Choroid plexus epithelial cell (primary cell): ENCODE results near the gene PKLR.
"Not testable (repeated sequence)": the region's sequence is repeated elsewhere in the genome, so short reads cannot be mapped to it uniquely, and the experiment has no call there.

Experiments used
- DNase-seq: peaks from one replicate; pipeline ENCODE4 v3.0.0-alpha.2; 2010; ENCODE audit warnings: low read depth
- H3K4me3 ChIP-seq: 2 replicates; pipeline ENCODE4 v1.5.1; 2011; ENCODE audit warnings: low read depth, mild to moderate bottlenecking, control low read depth, low read length, moderate library complexity
- TF ChIP-seq, protein P1 (sequence below): conservative IDR thresholded peaks from 2 replicates; pipeline ENCODE4 v1.5.1; 2011; ENCODE audit warnings: low read depth, mild to moderate bottlenecking, control low read depth, inconsistent platforms, low read length, moderate library complexity

Gene PKLR

DNA sequence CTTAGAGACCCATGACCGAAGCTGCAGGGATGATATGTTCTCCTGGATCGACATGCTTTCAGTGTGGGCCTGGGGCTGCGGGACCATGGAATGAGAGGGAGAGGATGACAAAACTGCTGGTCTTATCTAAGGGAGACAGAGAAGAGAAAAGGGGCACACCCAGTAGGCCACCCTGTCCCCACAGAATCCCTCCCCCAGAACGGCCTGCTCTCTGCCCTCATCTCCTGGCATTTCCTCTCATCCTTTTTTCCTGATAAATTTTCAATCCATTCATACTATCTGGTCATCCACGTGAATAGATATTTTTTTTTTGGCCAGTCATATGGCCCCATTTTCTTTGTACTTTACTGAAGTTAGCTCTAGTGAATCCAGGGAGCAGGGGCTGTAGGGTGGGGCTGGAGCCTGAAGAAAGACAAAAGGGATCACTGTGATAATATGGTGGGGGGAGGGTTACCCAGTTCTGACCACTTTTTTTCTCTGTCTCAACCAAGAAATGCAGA is at the start of gene PKLR:
PKLR (minus strand) TSS at position 97 of the 500 bp plus-strand sequence; CDS start at position 54, 43 bp downstream.
- TF ChIP-seq, protein P1, sequence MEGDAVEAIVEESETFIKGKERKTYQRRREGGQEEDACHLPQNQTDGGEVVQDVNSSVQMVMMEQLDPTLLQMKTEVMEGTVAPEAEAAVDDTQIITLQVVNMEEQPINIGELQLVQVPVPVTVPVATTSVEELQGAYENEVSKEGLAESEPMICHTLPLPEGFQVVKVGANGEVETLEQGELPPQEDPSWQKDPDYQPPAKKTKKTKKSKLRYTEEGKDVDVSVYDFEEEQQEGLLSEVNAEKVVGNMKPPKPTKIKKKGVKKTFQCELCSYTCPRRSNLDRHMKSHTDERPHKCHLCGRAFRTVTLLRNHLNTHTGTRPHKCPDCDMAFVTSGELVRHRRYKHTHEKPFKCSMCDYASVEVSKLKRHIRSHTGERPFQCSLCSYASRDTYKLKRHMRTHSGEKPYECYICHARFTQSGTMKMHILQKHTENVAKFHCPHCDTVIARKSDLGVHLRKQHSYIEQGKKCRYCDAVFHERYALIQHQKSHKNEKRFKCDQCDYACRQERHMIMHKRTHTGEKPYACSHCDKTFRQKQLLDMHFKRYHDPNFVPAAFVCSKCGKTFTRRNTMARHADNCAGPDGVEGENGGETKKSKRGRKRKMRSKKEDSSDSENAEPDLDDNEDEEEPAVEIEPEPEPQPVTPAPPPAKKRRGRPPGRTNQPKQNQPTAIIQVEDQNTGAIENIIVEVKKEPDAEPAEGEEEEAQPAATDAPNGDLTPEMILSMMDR, result no peak
- no peak for DNase-seq
- H3K4me3 ChIP-seq, result no peak within 1 kb of the TSS

DNA sequence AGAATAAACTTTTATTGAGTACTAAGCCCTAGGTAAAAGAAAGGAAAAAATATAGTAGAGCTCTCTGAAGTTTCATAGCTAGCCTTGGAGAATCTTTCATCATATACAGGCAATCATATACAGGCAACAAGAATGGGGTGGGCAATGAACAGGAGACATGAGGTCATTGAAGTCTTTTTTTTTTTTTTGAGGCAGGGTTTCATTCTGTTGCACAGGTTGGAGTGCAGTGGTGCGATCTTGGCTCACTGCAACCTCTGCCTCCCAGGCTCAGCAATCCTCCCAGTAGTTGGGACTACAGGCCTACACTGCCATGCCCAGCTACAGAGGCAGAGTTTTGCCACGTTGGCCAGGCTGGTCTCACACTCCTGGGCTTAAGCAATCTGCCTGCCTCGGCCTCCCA is 41.6 kb upstream of the PKLR start:
- H3K4me3 ChIP-seq, result no peak overlapping the region
- DNase-seq, result no peak
- TF ChIP-seq, protein P1, result no peak

- no peak overlapping the region for H3K4me3 ChIP-seq
- peak; percentile 34 for DNase-seq
- TF ChIP-seq, protein P1, result no peak
Observed at GRCh38 chr1:155339515-155340097, 38.4 kb upstream of the PKLR start.

GRCh38 chr1:155334962-155335361 is 33.7 kb upstream of the PKLR start:
- no peak overlapping the region for H3K4me3 ChIP-seq
- TF ChIP-seq, protein P1, result no peak
- DNase-seq, result no peak

- TF ChIP-seq, protein P1, result no peak
- H3K4me3 ChIP-seq, result no peak overlapping the region
- DNase-seq, result no peak
Observed at GRCh38 chr1:155329980-155330598, 28.9 kb upstream of the PKLR start.

DNA sequence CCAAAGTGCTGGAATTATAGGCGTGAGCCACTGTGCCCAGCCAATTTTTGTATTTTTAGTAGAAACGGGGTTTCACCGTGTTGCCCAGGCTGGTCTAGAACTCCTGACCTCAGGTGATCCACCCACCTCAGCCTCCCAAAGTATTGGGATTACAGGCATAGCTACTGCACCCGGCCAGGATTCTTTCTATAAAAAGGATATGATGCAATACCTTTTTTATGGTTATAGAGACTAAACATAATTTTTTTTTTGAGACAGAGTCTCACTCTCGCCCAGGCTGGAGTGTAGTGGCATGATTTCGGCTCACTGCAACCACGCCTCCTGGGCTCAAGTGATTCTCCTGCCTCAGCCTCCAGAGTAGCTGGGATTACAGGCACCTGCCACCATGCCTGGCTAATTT is 27.6 kb upstream of the PKLR start:
- DNase-seq, H3K4me3 ChIP-seq: not testable (repeated sequence)

DNA sequence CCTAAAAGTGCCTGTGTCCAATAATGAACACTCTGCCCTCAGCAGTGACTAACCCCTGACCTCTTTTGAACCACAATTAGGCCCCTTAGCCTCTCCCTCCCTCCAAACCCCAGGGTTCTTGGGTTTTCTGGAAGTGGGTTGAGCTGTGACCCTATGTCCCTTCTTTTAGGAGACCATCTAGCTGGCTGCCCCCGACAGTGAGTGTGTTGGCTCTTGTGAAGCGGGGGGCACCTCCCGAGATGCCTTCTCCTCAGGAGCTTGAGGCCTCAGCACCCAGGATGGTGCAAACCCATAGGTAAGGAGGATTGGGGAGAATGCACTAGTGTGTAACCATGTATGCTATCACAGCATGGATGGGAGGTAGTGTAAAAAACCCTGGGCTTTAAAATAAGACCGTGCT is 26.7 kb upstream of the PKLR start:
- TF ChIP-seq, protein P1, result no peak
- H3K4me3 ChIP-seq, result no peak overlapping the region
- no peak for DNase-seq
